H1 (cell line): ENCODE data around the gene RHOXF2B. TPM values are rescaled to one million over a fixed set of nuclear protein-coding genes. Genes with fewer than 3 reads are reported as not detected.
"Not testable (repeated sequence)": the region's sequence is repeated elsewhere in the genome, so short reads cannot be mapped to it uniquely, and the experiment has no call there.

Experiments
- CTCF ChIA-PET: fragments of 300-600 bp; sonication (Branson Sonifier 250); formaldehyde crosslinking; loops from one replicate; lab custom pipeline; 2021; ENCODE audit not compliant: partially characterized antibody; lab: Charles Lee
- POLR2A ChIA-PET: fragments of 300-600 bp; sonication (Branson Sonifier 250); formaldehyde crosslinking; loops from one replicate; lab custom pipeline; 2021; ENCODE audit warnings: inconsistent platforms; ENCODE audit not compliant: partially characterized antibody; lab: Charles Lee
- DNase-seq, 2 experiments: peaks; one replicate each; pipeline versions ENCODE4 v3.0.0 to v3.0.0-alpha.2; 2010 to 2022; ENCODE audit warnings: low spot score in 2 of 2, low read depth in 1 of 2, mixed read lengths in 1 of 2
- FAIRE-seq: peaks from 2 replicates; lab custom pipeline; 2011; peaks lifted over from hg19 to GRCh38; lab: Jason Lieb, UNC
- H2AFZ ChIP-seq: 2 replicates; pipeline ENCODE4 v1.8.1; 2012; ENCODE audit warnings: low read length, inconsistent platforms
- H2AK5ac ChIP-seq: 2 replicates; pipeline ENCODE4 v1.6.1; 2013; ENCODE audit warnings: low read depth, low read length
- H2BK120ac ChIP-seq: replicated peaks from 2 replicates; pipeline ENCODE3; 2013; ENCODE audit warnings: low read depth, low read length, inconsistent platforms
- H2BK12ac ChIP-seq: 2 replicates; pipeline ENCODE4 v1.6.1; 2013; ENCODE audit warnings: low read depth, low read length
- H2BK15ac ChIP-seq: 2 replicates; pipeline ENCODE4 v1.6.1; 2013; ENCODE audit warnings: low read length
- H2BK20ac ChIP-seq: 2 replicates; pipeline ENCODE4 v1.6.1; 2013; ENCODE audit warnings: low read length
- H2BK5ac ChIP-seq: 2 replicates; pipeline ENCODE4 v1.6.1; 2013; ENCODE audit warnings: low read depth, low read length
- H3K14ac ChIP-seq: 2 replicates; pipeline ENCODE4 v1.6.1; 2013; ENCODE audit warnings: inconsistent platforms; ENCODE audit not compliant: insufficient read length
- H3K18ac ChIP-seq: 2 replicates; pipeline ENCODE4 v1.6.1; 2013; ENCODE audit warnings: low read length; ENCODE audit errors: extremely low read depth
- H3K23ac ChIP-seq: 2 replicates; pipeline ENCODE4 v1.6.1; 2013; ENCODE audit warnings: inconsistent platforms; ENCODE audit not compliant: insufficient read length
- H3K23me2 ChIP-seq: 2 replicates; pipeline ENCODE4 v1.6.1; 2013; ENCODE audit warnings: low read depth, low read length
- H3K27ac ChIP-seq: 2 replicates; pipeline ENCODE4 v1.6.1; 2011; ENCODE audit warnings: low read depth, low read length, inconsistent platforms
- H3K27me3 ChIP-seq, 4 experiments: replicated peaks in 1 of 4; 1 replicate in 1 of 4; 2 replicates in 3 of 4; pipeline versions ENCODE4 v1.6.1 to v1.8.1; 2011 to 2013; ENCODE audit warnings: low read length in 3 of 4, mild to moderate bottlenecking in 3 of 4, inconsistent platforms in 2 of 4, mixed read lengths in 2 of 4, moderate library complexity in 1 of 4; ENCODE audit not compliant: control insufficient read depth in 3 of 4, insufficient read depth in 3 of 4; ENCODE audit errors: extremely low read depth in 1 of 4
- H3K36me3 ChIP-seq, 4 experiments: 2 replicates each; pipeline versions ENCODE4 v1.6.1 to v1.8.1; 2011 to 2013; ENCODE audit warnings: mild to moderate bottlenecking in 4 of 4, low read length in 3 of 4, moderate library complexity in 2 of 4, control low read depth in 1 of 4, inconsistent platforms in 1 of 4; ENCODE audit not compliant: insufficient read depth in 4 of 4, control insufficient read depth in 2 of 4
- H3K4ac ChIP-seq: replicated peaks from 2 replicates; pipeline ENCODE3; 2013; ENCODE audit warnings: low read length, low read depth, mixed read lengths, inconsistent platforms; ENCODE audit not compliant: insufficient read length
- H3K4me1 ChIP-seq, 4 experiments: replicated peaks in 1 of 4; 1 replicate in 1 of 4; 2 replicates in 3 of 4; pipeline versions ENCODE4 v1.6.1 to v1.8.1; 2011 to 2013; ENCODE audit warnings: low read length in 3 of 4, inconsistent platforms in 2 of 4, mixed read lengths in 1 of 4; ENCODE audit not compliant: insufficient read depth in 4 of 4, control insufficient read depth in 3 of 4
- H3K4me2 ChIP-seq, 2 experiments: 2 replicates each; pipeline versions ENCODE4 v1.6.1 to v1.8.1; 2011 to 2013; ENCODE audit warnings: low read depth in 2 of 2, low read length in 2 of 2, control low read depth in 1 of 2, inconsistent platforms in 1 of 2, mild to moderate bottlenecking in 1 of 2; ENCODE audit not compliant: insufficient read depth in 1 of 2
- H3K4me3 ChIP-seq, 4 experiments: fragments of 200-600, 300-600 bp in 1 of 4; sonication (generic), shearing (Covaris generic), sonication (Bioruptor Twin) in 1 of 4; 2 replicates each; pipeline versions ENCODE4 v1.5.1 to v1.8.1; 2011 to 2016; ENCODE audit warnings: low read length in 4 of 4, low read depth in 3 of 4, control low read depth in 2 of 4, inconsistent platforms in 2 of 4, mild to moderate bottlenecking in 2 of 4, mixed read lengths in 1 of 4, moderate library complexity in 1 of 4; ENCODE audit not compliant: insufficient read depth in 2 of 4; ENCODE audit errors: extremely low read depth in 1 of 4
- H3K56ac ChIP-seq: replicated peaks from 2 replicates; pipeline ENCODE3; 2013; ENCODE audit warnings: low read depth, mild to moderate bottlenecking, mixed read lengths, low read length, inconsistent platforms; ENCODE audit not compliant: insufficient read length
- H3K79me1 ChIP-seq: 2 replicates; pipeline ENCODE4 v1.6.1; 2013; ENCODE audit warnings: low read depth, low read length, control low read depth
- H3K79me2 ChIP-seq, 2 experiments: 2 replicates each; pipeline versions ENCODE4 v1.6.1 to v1.8.1; 2012 to 2013; ENCODE audit warnings: low read length in 2 of 2, mild to moderate bottlenecking in 2 of 2, inconsistent platforms in 1 of 2; ENCODE audit not compliant: insufficient read depth in 2 of 2, control insufficient read depth in 1 of 2
- H3K9ac ChIP-seq, 4 experiments: replicated peaks in 1 of 4; 1 replicate in 1 of 4; 2 replicates in 3 of 4; pipeline versions ENCODE4 v1.6.1 to v1.8.1; 2011 to 2013; ENCODE audit warnings: low read depth in 3 of 4, low read length in 3 of 4, control low read depth in 2 of 4, mild to moderate bottlenecking in 2 of 4, moderate library complexity in 2 of 4, inconsistent platforms in 1 of 4; ENCODE audit errors: extremely low read depth in 1 of 4
- H3K9me3 ChIP-seq, 2 experiments: 2 replicates each; pipeline versions ENCODE4 v1.6.1 to v1.8.1; 2012 to 2013; ENCODE audit warnings: mild to moderate bottlenecking in 2 of 2, moderate library complexity in 2 of 2, control low read depth in 1 of 2, inconsistent platforms in 1 of 2, low read depth in 1 of 2, low read length in 1 of 2, mixed read lengths in 1 of 2; ENCODE audit not compliant: insufficient read depth in 2 of 2
- H4K20me1 ChIP-seq, 2 experiments: replicated peaks in 1 of 2; 2 replicates each; pipeline versions ENCODE3 to v1.8.1; 2011 to 2013; ENCODE audit warnings: inconsistent platforms in 2 of 2, low read length in 2 of 2, mild to moderate bottlenecking in 1 of 2; ENCODE audit not compliant: insufficient read depth in 2 of 2, control insufficient read depth in 1 of 2
- H4K5ac ChIP-seq: 2 replicates; pipeline ENCODE4 v1.6.1; 2013; ENCODE audit warnings: low read length, low read depth, mixed read lengths, inconsistent platforms; ENCODE audit not compliant: insufficient read length
- H4K8ac ChIP-seq: 2 replicates; pipeline ENCODE4 v1.8.0; 2013; ENCODE audit warnings: mild to moderate bottlenecking, moderate library complexity, low read length, inconsistent platforms; ENCODE audit not compliant: insufficient read depth; ENCODE audit errors: extremely low read depth
- H4K91ac ChIP-seq: replicated peaks from 2 replicates; pipeline ENCODE3; 2013; ENCODE audit warnings: low read length, mixed read lengths, inconsistent platforms; ENCODE audit not compliant: insufficient read length
- WGBS, 2 experiments: shearing (Covaris generic) in 1 of 2; methylation state at CpG; one replicate each; pipeline versions ENCODE4 v1.1.6 to v1.1.7; 2013 to 2015; ENCODE audit warnings: low lambda C conversion rate in 2 of 2, mixed read lengths in 2 of 2, inconsistent platforms in 1 of 2, low coverage in 1 of 2, missing lambda C conversion rate in 1 of 2; ENCODE audit not compliant: insufficient replicate concordance in 2 of 2, insufficient coverage in 1 of 2, insufficient read length in 1 of 2; ENCODE audit errors: extremely low coverage in 1 of 2, missing lambda C conversion rate in 1 of 2; 5-methylcytosine and 5-hydroxymethylcytosine counted together
- polyA plus RNA-seq, 7 experiments: library from polyadenylated mRNA; depleted of rRNA in 3 of 7; stranded (reverse) in 5 of 7; unstranded in 2 of 7; fragments of >200 nt in 5 of 7; fragments of 200-250 nt in 2 of 7; gene quantifications; 1 replicate in 5 of 7; 2 replicates in 1 of 7; 4 replicates in 1 of 7; pipeline versions ENCODE4 v1.2.1 to v1.2.3, GENCODE V29; 2011 to 2013; ENCODE audit warnings: missing spikeins in 2 of 7, mixed read lengths in 2 of 7
- total RNA-seq: library from RNA; stranded (reverse); fragmentation: NEBNext Ultra II Directional; extraction: Animal tissue kit (Norgen Biotek cat#: 25700); gene quantifications from 2 replicates; pipeline ENCODE4 v1.2.1, GENCODE V29; 2021

RHOXF2B gene
- total and polyA plus RNA-seq, 2 of the 8 experiments (the other 6 are each of a cell fraction or from before 2014, with no cell fraction given): not detected

DNA sequence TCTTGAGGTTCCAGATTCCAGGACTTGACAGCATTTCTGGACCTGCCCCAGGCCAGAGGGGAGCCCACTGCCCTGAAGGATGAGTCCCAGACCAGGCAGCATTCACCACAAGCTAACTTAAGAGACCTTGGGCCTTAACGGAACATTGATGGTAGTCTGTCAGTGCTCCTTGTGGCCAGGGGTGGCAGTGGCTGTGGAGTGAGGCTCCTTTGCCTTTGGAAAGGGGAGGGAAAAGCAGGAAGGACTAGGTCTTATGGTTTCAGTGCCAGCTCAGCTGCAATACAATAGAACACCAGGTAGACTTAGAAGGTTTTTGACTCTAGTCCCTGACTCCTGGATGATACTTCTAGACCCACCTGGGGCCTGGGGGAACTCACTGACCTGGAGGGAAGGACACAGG is 11.3 kb downstream of the RHOXF2B start:
- H4K91ac ChIP-seq, H3K4ac ChIP-seq, H3K27me3 ChIP-seq, H3K4me1 ChIP-seq, H3K14ac ChIP-seq, FAIRE-seq, H3K18ac ChIP-seq, POLR2A ChIA-PET, H2AFZ ChIP-seq, H2BK5ac ChIP-seq, H3K9ac ChIP-seq, H4K5ac ChIP-seq, H2BK20ac ChIP-seq, H2AK5ac ChIP-seq, H3K23ac ChIP-seq, H3K79me1 ChIP-seq, H3K9me3 ChIP-seq, H2BK120ac ChIP-seq, CTCF ChIA-PET, H2BK15ac ChIP-seq, H3K36me3 ChIP-seq, H2BK12ac ChIP-seq, H4K8ac ChIP-seq, H3K4me2 ChIP-seq, H3K56ac ChIP-seq, H3K23me2 ChIP-seq, H4K20me1 ChIP-seq, DNase-seq, H3K4me3 ChIP-seq, H3K27ac ChIP-seq, H3K79me2 ChIP-seq: not testable (repeated sequence)
- WGBS, 2 experiments: 83% methylated on average over 1 of the region's 1 CpG; no CpG with 5 or more reads in 1 of the 2 experiments

DNA sequence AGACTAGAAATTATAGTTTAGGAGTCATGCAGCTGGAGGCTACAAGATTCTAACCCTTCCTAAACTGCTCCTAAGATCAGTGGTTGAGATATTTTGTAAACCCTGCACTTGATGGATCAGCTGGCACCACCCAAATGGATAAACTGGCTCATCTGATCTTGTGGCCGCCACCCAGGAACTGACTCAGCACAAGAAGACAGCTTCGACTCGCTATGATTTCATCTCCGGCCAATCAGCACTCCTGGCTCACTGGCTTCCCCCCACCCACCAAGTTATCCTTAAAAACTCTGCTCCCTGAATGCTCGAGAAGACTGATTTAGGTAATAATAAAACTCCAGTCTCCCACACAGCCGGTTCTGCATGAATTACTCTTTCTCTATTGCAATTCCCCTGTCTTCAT is 34.8 kb downstream of the RHOXF2B start:
- H2BK12ac ChIP-seq, H3K4me3 ChIP-seq, H4K91ac ChIP-seq, CTCF ChIA-PET, H3K9ac ChIP-seq, H3K27me3 ChIP-seq, H3K56ac ChIP-seq, H2BK20ac ChIP-seq, H3K4me1 ChIP-seq, H4K5ac ChIP-seq, POLR2A ChIA-PET, H4K8ac ChIP-seq, FAIRE-seq, H3K27ac ChIP-seq, H3K14ac ChIP-seq, DNase-seq, H2BK5ac ChIP-seq, H2BK120ac ChIP-seq, H3K9me3 ChIP-seq, H3K79me2 ChIP-seq, H3K23me2 ChIP-seq, H4K20me1 ChIP-seq, H3K36me3 ChIP-seq, H3K18ac ChIP-seq, H2AK5ac ChIP-seq, H3K79me1 ChIP-seq, H3K4ac ChIP-seq, H2AFZ ChIP-seq, H3K4me2 ChIP-seq, H2BK15ac ChIP-seq, H3K23ac ChIP-seq: not testable (repeated sequence)
- no CpG with 5 or more reads among the region's 6 CpGs for WGBS, 2 experiments
